Nephron progenitor cell (in vitro differentiated cells): ENCODE data around the gene NRXN2.

Source experiments
- DNase-seq: peaks from one replicate; pipeline ENCODE4 v3.0.0; 2021
- H3K27ac Mint-ChIP-seq: 2 replicates; pipeline ENCODE4 v1.8.0; 2021; ENCODE audit warnings: mild to moderate bottlenecking, moderate library complexity, mixed read lengths
- H3K27me3 Mint-ChIP-seq: 2 replicates; pipeline ENCODE4 v1.8.0; 2021; ENCODE audit warnings: mild to moderate bottlenecking, low read depth, mixed read lengths; ENCODE audit not compliant: poor library complexity
- H3K36me3 Mint-ChIP-seq: 2 replicates; pipeline ENCODE4 v1.8.0; 2021; ENCODE audit warnings: low read depth, mixed read lengths
- H3K4me1 Mint-ChIP-seq: 2 replicates; pipeline ENCODE4 v1.8.0; 2021; ENCODE audit warnings: mixed read lengths
- H3K4me3 Mint-ChIP-seq: 2 replicates; pipeline ENCODE4 v1.8.0; 2021; ENCODE audit warnings: mild to moderate bottlenecking, moderate library complexity, mixed read lengths
- H3K9me3 Mint-ChIP-seq: 2 replicates; pipeline ENCODE4 v1.8.0; 2021; ENCODE audit warnings: mild to moderate bottlenecking, moderate library complexity, mixed read lengths
- CTCF ChIP-seq: fragments of 200-600 bp; sonication (generic); IDR thresholded peaks from 2 replicates; pipeline ENCODE4 v1.5.0; 2021; ENCODE audit warnings: antibody characterized with exemption

NRXN2 gene

DNA sequence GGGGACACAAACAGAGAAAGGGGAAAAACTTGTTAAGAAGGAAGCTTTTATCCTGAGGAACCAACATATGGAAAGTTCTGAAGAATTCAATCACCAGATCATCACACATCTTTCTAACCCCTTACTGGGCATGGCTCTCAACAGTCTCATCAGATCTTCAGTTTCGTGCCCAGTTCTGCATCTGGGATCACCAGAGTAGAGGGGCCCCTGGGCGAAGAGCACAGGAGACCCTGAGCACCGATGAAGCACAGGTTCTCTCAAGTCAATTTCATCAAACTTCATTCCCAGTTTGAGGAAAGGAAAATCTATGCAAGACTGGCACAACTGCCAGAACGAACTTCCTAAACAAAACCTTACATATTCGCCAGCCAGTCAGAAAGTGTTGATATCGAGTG is 45.3 kb upstream of the NRXN2 start:
- no peak for TF ChIP-seq CTCF
- H3K27ac Mint-ChIP-seq, result peak overlapping the region; percentile 90
- peaks cover 84% of the 10 kb centered on the region for H3K36me3 Mint-ChIP-seq
- no peaks in the 10 kb centered on the region for H3K9me3 Mint-ChIP-seq
- DNase-seq, result no peak
- no peak overlapping the region for H3K4me3 Mint-ChIP-seq
- no peaks in the 10 kb centered on the region for H3K27me3 Mint-ChIP-seq
- H3K4me1 Mint-ChIP-seq, result peaks cover 74% of the 10 kb centered on the region

GRCh38 chr11:64767344-64768299 is 44.6 kb upstream of the NRXN2 start:
- H3K27ac Mint-ChIP-seq, result peak overlapping the region; percentile 48
- peak; percentile 85 for DNase-seq
- no peaks in the 10 kb centered on the region for H3K9me3 Mint-ChIP-seq
- peak; percentile 70 for TF ChIP-seq CTCF
- peaks cover 78% of the 10 kb centered on the region for H3K4me1 Mint-ChIP-seq
- peaks cover 79% of the 10 kb centered on the region for H3K36me3 Mint-ChIP-seq
- no peaks in the 10 kb centered on the region for H3K27me3 Mint-ChIP-seq
- H3K4me3 Mint-ChIP-seq, result no peak overlapping the region

DNA sequence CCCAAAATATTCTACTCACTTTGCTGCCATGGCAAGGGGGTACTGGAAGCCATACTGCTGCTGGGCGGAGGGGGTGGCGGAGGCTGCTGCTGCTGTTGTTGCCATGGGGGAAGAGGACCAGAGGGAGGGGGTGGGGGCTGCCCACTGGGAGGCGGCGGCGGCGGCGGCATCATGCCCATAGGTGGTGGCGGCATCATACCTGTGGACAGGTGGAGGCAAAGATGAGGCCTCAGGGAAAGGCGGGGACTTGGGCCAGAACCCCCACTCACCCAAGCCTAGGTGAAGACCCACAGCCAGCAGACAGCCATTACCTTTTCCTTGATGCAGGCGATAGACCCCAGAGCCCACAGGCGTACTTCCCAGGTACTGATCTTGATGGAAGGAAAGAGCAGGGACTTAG is 43.9 kb upstream of the NRXN2 start:
- no peak overlapping the region for H3K4me3 Mint-ChIP-seq

GRCh38 chr11:64765851-64766665 is 43.1 kb upstream of the NRXN2 start:
- Mint-ChIP-seq H3K4me3 (peak overlapping the region; percentile 47), H3K27ac (no peak overlapping the region), H3K36me3 (peaks cover 70% of the 10 kb centered on the region), H3K4me1 (peaks cover 87% of the 10 kb centered on the region), H3K27me3 (peaks cover 3% of the 10 kb centered on the region), H3K9me3 (no peaks in the 10 kb centered on the region)
- DNase-seq, result no peak
- no peak for TF ChIP-seq CTCF

More for the DNA sequence above, 43.9 kb upstream of the NRXN2 start:
- Mint-ChIP-seq H3K27ac (no peak overlapping the region), H3K4me1 (peaks cover 80% of the 10 kb centered on the region), H3K9me3 (no peaks in the 10 kb centered on the region), H3K36me3 (peaks cover 78% of the 10 kb centered on the region), H3K27me3 (no peaks in the 10 kb centered on the region)
- DNase-seq, result no peak
- no peak for TF ChIP-seq CTCF

- peak; percentile 23 for TF ChIP-seq CTCF
- no peaks in the 10 kb centered on the region for H3K9me3 Mint-ChIP-seq
- peak; percentile 33 for DNase-seq
- H3K36me3 Mint-ChIP-seq, result peaks cover 63% of the 10 kb centered on the region
- H3K4me1 Mint-ChIP-seq, result peaks cover 89% of the 10 kb centered on the region
- H3K4me3 Mint-ChIP-seq, result peak overlapping the region; percentile 44
- peak overlapping the region; percentile 64 for H3K27ac Mint-ChIP-seq
- peaks cover 3% of the 10 kb centered on the region for H3K27me3 Mint-ChIP-seq
These were observed 42.4 kb upstream of the NRXN2 start for GRCh38 chr11:64765291-64765850.
